ENCODE data around the gene PLEKHA1. TPM values are rescaled to one million over a fixed set of nuclear protein-coding genes. Genes with fewer than 3 reads are reported as not detected.

Gene PLEKHA1
- total RNA-seq, 8 experiments from 2014 or later, result 17.2 to 32.9 (median 28.9) TPM

DNA sequence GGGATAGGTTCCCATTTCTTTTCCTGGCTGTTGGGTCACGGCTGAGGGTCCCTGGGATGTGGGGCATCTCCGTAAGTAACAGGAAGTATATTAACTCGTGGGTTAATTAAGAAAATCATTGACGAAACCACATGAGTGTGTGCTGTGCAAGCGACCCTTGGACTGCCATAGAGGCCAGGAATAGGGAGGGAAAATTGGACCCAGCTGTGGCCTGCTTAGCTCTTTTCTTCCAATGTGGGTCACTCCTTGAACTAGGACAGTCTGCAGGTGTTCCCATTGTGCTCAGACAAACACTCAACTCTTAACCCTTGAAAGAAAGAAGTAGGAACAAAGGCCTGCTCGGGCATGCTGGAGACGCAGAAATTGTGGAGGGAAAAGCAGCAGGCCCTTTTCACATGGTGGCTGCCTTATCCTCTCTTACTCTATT lies 25.6 kb upstream of the PLEKHA1 start:
- H3K27ac ChIP-seq, result no peak overlapping the region
- in situ Hi-C loops (cut with MboI; ENCODE audit: low pct_unique_long_range_greater_than_20kb in 2 of 9, low sequenced_read_pairs in 9 of 9, unreplicated experiment in 9 of 9), result loop anchor here in 1 of 9 experiments (25.0 kb wide), 1 partner anchor 88 kb away; no protein-coding TSS in a partner anchor
- peak in 5 of 8 experiments; percentile 14 to 50 (median 35) for ATAC-seq (replicated peaks in 6 of 8)
- WGBS, 10 experiments, result 20 to 100% (median 48%) methylated on average over 1 to 6 of the region's 7 CpGs; no CpG with 5 or more reads in 1 of the 10 experiments
- H3K4me3 ChIP-seq, result no peak overlapping the region
- H3K4me1 ChIP-seq (replicated peaks in 1 of 2), result peaks cover 11% of the 10 kb centered on the region in 2 donors

DNA sequence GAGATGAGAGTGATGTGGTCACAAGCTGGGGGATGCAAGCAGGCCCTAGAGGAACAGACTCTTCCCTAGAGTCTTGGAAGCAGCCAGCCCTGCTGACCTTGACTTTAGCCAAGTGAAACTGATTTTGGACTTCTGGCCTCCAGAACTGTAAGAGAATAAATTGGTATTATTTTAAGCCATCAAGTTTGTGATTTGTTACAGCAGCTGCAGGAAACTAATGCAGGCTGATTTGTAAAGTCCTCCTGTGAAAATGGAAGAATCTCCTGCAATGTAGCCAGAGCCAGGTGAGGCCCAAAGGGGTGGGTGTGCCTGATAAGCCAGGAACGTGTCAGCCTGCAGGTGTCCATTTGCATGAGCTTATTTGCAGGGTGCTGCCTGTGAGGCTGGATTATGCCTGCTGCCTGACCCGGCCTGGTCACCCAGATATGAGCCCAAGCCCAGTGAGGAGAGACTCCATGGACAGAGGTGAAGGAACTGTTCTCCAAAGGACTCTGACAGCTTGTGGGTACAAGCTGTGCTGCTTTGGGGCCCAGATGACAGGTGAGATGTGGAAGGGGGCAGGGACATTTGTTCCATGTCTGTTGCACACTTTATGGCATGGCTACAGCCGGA lies 24.6 kb upstream of the PLEKHA1 start:
- H3K4me3 ChIP-seq, result no peak overlapping the region
- ATAC-seq (replicated peaks in 6 of 8), result no peak
- WGBS, 10 experiments, result 0 to 100% (median 83%) methylated on average over 1 to 2 of the region's 3 CpGs; no CpG with 5 or more reads in 3 of the 10 experiments
- no peak overlapping the region for H3K27ac ChIP-seq
- in situ Hi-C loops (cut with MboI; ENCODE audit: low pct_unique_long_range_greater_than_20kb in 2 of 9, low sequenced_read_pairs in 9 of 9, unreplicated experiment in 9 of 9), result loop anchor here in 1 of 9 experiments (25.0 kb wide), 1 partner anchor 87 kb away; no protein-coding TSS in a partner anchor
- peaks cover 11% of the 10 kb centered on the region in 2 donors for H3K4me1 ChIP-seq (replicated peaks in 1 of 2)

GRCh38 chr10:122350893-122351292 lies 23.6 kb upstream of the PLEKHA1 start:
- Histone ChIP-seq H3K4me1 (replicated peaks in 1 of 2) (peaks cover 11% of the 10 kb centered on the region in 2 donors), H3K4me3 (no peak overlapping the region), H3K27ac (no peak overlapping the region)
- in situ Hi-C loops (cut with MboI; ENCODE audit: low pct_unique_long_range_greater_than_20kb in 2 of 9, low sequenced_read_pairs in 9 of 9, unreplicated experiment in 9 of 9), result no loop called here
- WGBS, 10 experiments, result 20 to 89% (median 75%) methylated on average over 1 to 7 of the region's 12 CpGs; no CpG with 5 or more reads in 4 of the 10 experiments
- peak in 1 of 8 experiments; percentile 88 for ATAC-seq (replicated peaks in 6 of 8)

- in situ Hi-C loops (cut with MboI; ENCODE audit: low pct_unique_long_range_greater_than_20kb in 2 of 9, low sequenced_read_pairs in 9 of 9, unreplicated experiment in 9 of 9), result no loop called here
- Histone ChIP-seq H3K27ac (no peak overlapping the region), H3K4me3 (no peak overlapping the region), H3K4me1 (replicated peaks in 1 of 2) (peaks cover 11% of the 10 kb centered on the region in 2 donors)
- WGBS, 10 experiments, result 0 to 79% (median 74%) methylated on average over 1 to 6 of the region's 8 CpGs; no CpG with 5 or more reads in 4 of the 10 experiments
- no peak for ATAC-seq (replicated peaks in 6 of 8)
Measured at GRCh38 chr10:122352817-122353525, 21.5 kb upstream of the PLEKHA1 start.

DNA sequence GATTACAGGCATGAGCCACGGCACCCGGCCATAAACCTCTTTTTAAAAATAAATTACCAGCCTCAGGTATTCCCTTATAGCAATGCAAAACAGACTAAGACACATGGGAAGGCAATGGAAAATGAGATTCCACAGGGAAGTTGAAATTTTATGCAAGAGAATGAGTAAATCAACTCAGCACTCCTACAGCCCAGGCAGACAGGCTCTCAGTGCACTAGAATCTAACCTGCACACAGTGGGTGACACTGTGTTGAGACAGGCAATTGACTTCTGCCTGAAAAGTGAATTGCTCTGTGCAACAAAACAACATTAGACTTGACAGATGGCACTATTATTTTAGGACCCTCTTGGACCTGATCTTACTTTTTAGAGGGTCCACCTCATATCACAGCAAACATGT lies 20.1 kb upstream of the PLEKHA1 start:
- in situ Hi-C loops (cut with MboI; ENCODE audit: low pct_unique_long_range_greater_than_20kb in 2 of 9, low sequenced_read_pairs in 9 of 9, unreplicated experiment in 9 of 9), result no loop called here
- H3K4me1 ChIP-seq (replicated peaks in 1 of 2), result peaks cover 0 to 3% of the 10 kb centered on the region in 2 donors
- H3K27ac ChIP-seq, result no peak overlapping the region
- WGBS, 10 experiments, result 40 to 100% (median 80%) methylated on average over 1 to 2 of the region's 2 CpGs; no CpG with 5 or more reads in 4 of the 10 experiments
- ATAC-seq (replicated peaks in 6 of 8), result peak in 1 of 8 experiments; percentile 67
- H3K4me3 ChIP-seq, result no peak overlapping the region

DNA sequence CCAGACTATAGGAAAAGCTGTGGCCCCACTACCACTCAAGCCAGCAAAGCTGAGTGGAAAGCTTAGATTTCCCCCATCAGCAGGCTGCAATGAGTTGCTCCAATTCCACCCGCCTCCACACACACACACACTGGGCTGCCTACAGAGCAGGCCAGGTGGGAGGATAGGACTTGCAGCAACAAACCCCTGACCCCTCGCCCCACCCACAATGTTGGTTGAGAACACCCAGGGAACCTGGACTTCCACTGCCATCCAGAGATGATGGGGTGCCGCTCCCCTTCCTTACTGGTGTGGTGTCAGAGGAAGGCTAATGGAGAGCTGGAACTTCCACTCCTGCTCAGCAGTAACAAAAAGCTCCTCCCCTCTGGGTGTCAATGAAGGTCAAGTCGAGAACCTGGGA lies 16.8 kb upstream of the PLEKHA1 start:
- peaks cover 0 to 5% of the 10 kb centered on the region in 2 donors for H3K4me1 ChIP-seq (replicated peaks in 1 of 2)
- no peak overlapping the region for H3K27ac ChIP-seq
- 20 to 100% (median 79%) methylated on average over 1 of the region's 4 CpGs; no CpG with 5 or more reads in 6 of the 10 experiments for WGBS, 10 experiments
- in situ Hi-C loops (cut with MboI; ENCODE audit: low pct_unique_long_range_greater_than_20kb in 2 of 9, low sequenced_read_pairs in 9 of 9, unreplicated experiment in 9 of 9), result no loop called here
- no peak overlapping the region for H3K4me3 ChIP-seq
- ATAC-seq (replicated peaks in 6 of 8), result no peak

- H3K27ac ChIP-seq, result no peak overlapping the region
- no peak for ATAC-seq (replicated peaks in 6 of 8)
- 51 to 100% (median 82%) methylated on average over 1 to 2 of the region's 2 CpGs; no CpG with 5 or more reads in 2 of the 10 experiments for WGBS, 10 experiments
- peaks cover 0 to 5% of the 10 kb centered on the region in 2 donors for H3K4me1 ChIP-seq (replicated peaks in 1 of 2)
- no peak overlapping the region for H3K4me3 ChIP-seq
- in situ Hi-C loops (cut with MboI; ENCODE audit: low pct_unique_long_range_greater_than_20kb in 2 of 9, low sequenced_read_pairs in 9 of 9, unreplicated experiment in 9 of 9), result no loop called here
Measured at GRCh38 chr10:122359621-122360020, 14.9 kb upstream of the PLEKHA1 start.

GRCh38 chr10:122361046-122361445 lies 13.5 kb upstream of the PLEKHA1 start:
- no peak for ATAC-seq (replicated peaks in 6 of 8)
- 50 to 100% (median 73%) methylated on average over 1 of the region's 1 CpG; no CpG with 5 or more reads in 6 of the 10 experiments for WGBS, 10 experiments
- Histone ChIP-seq H3K27ac (no peak overlapping the region), H3K4me3 (no peak overlapping the region), H3K4me1 (replicated peaks in 1 of 2) (peaks cover 0 to 5% of the 10 kb centered on the region in 2 donors)
- in situ Hi-C loops (cut with MboI; ENCODE audit: low pct_unique_long_range_greater_than_20kb in 2 of 9, low sequenced_read_pairs in 9 of 9, unreplicated experiment in 9 of 9), result no loop called here

- 40 to 100% (median 72%) methylated on average over 1 to 4 of the region's 4 CpGs; no CpG with 5 or more reads in 4 of the 10 experiments for WGBS, 10 experiments
- peaks cover 0 to 5% of the 10 kb centered on the region in 2 donors for H3K4me1 ChIP-seq (replicated peaks in 1 of 2)
- in situ Hi-C loops (cut with MboI; ENCODE audit: low pct_unique_long_range_greater_than_20kb in 2 of 9, low sequenced_read_pairs in 9 of 9, unreplicated experiment in 9 of 9), result no loop called here
- ATAC-seq (replicated peaks in 6 of 8), result no peak
- no peak overlapping the region for H3K27ac ChIP-seq
- no peak overlapping the region for H3K4me3 ChIP-seq
Measured at GRCh38 chr10:122362031-122362592, 12.4 kb upstream of the PLEKHA1 start.

GRCh38 chr10:122362621-122363020 lies 11.9 kb upstream of the PLEKHA1 start:
- Histone ChIP-seq H3K4me1 (replicated peaks in 1 of 2) (peaks cover 0 to 5% of the 10 kb centered on the region in 2 donors), H3K27ac (no peak overlapping the region), H3K4me3 (no peak overlapping the region)
- WGBS, 10 experiments, result 0 to 55% methylated on average over 1 to 2 of the region's 2 CpGs; no CpG with 5 or more reads in 8 of the 10 experiments
- peak in 4 of 8 experiments; percentile 26 to 97 (median 38) for ATAC-seq (replicated peaks in 6 of 8)
- in situ Hi-C loops (cut with MboI; ENCODE audit: low pct_unique_long_range_greater_than_20kb in 2 of 9, low sequenced_read_pairs in 9 of 9, unreplicated experiment in 9 of 9), result no loop called here

GRCh38 chr10:122363311-122363710 lies 11.2 kb upstream of the PLEKHA1 start:
- Histone ChIP-seq H3K4me1 (replicated peaks in 1 of 2) (peaks cover under 1 to 8% of the 10 kb centered on the region in 2 donors), H3K27ac (no peak overlapping the region), H3K4me3 (no peak overlapping the region)
- no peak for ATAC-seq (replicated peaks in 6 of 8)
- WGBS, 10 experiments, result 93 to 100% (median 100%) methylated on average over 1 to 2 of the region's 2 CpGs; no CpG with 5 or more reads in 5 of the 10 experiments
- in situ Hi-C loops (cut with MboI; ENCODE audit: low pct_unique_long_range_greater_than_20kb in 2 of 9, low sequenced_read_pairs in 9 of 9, unreplicated experiment in 9 of 9), result no loop called here

GRCh38 chr10:122363722-122364463 lies 10.6 kb upstream of the PLEKHA1 start:
- no peak for ATAC-seq (replicated peaks in 6 of 8)
- 19 to 92% (median 81%) methylated on average over 1 to 5 of the region's 6 CpGs; no CpG with 5 or more reads in 4 of the 10 experiments for WGBS, 10 experiments
- Histone ChIP-seq H3K4me3 (no peak overlapping the region), H3K4me1 (replicated peaks in 1 of 2) (peaks cover 6 to 13% of the 10 kb centered on the region in 2 donors), H3K27ac (no peak overlapping the region)
- in situ Hi-C loops (cut with MboI; ENCODE audit: low pct_unique_long_range_greater_than_20kb in 2 of 9, low sequenced_read_pairs in 9 of 9, unreplicated experiment in 9 of 9), result no loop called here

All from motor neuron (in vitro differentiated cells).